Measurements from ENCODE around the gene CCDC73. TPM values are rescaled to one million over a fixed set of nuclear protein-coding genes. Genes with fewer than 3 reads are reported as not detected.

The CCDC73 gene
- polyA plus RNA-seq, 1 of the 3 experiments (the other 2 are of a cell fraction): not detected

GRCh38 chr11:32831221-32831620, 36.8 kb upstream of the CCDC73 start:
- no peaks in the 10 kb centered on the region; a peak in 2 of 4 replicates for H3K4me1 ChIP-seq (ENCODE audit: control insufficient read depth in 1 of 2, insufficient read depth in 2 of 2, low read depth in 1 of 2, low read length in 1 of 2)
- H3K79me2 ChIP-seq (ENCODE audit: insufficient read depth): no peaks in the 10 kb centered on the region
- WGBS (ENCODE audit: low lambda C conversion rate): 44% methylated on average over 3 of the region's 3 CpGs
- H2AFZ ChIP-seq (ENCODE audit: low read depth): no peak overlapping the region
- CTCF ChIA-PET: interaction anchor here (2.0 kb wide), 1 partner anchor 22 kb away, joined by 8 read pairs; no protein-coding TSS in a partner anchor
- no peak overlapping the region for H3K4me3 ChIP-seq (ENCODE audit: low read depth in 2 of 2, low read length in 1 of 2)
- POLR2A ChIA-PET: no interaction called here
- H3K36me3 ChIP-seq (replicated peaks in 1 of 2; ENCODE audit: control insufficient read depth in 1 of 2, insufficient read depth in 2 of 2, low read length in 1 of 2): no peaks in the 10 kb centered on the region
- DNase-seq: no peak
- H3K27ac ChIP-seq (ENCODE audit: low read depth in 2 of 2, low read length in 1 of 2): no peak overlapping the region
- no peak overlapping the region for H3K9ac ChIP-seq
- TF ChIP-seq RCOR1 (IDR thresholded peaks at IDR 0.05; ENCODE audit: low read length) (no peak), GABPA (IDR thresholded peaks at IDR 0.05; ENCODE audit: low read depth) (no peak), FOSL2 (IDR thresholded peaks at IDR 0.05; ENCODE audit: borderline replicate concordance, low read depth) (no peak), ZBTB33 (IDR thresholded peaks at IDR 0.05; ENCODE audit: borderline replicate concordance, low read depth) (no peak), RAD21 (IDR thresholded peaks at IDR 0.05; ENCODE audit: low read length) (no peak)
- H3K27me3 ChIP-seq (ENCODE audit: insufficient read depth): peaks cover 30% of the 10 kb centered on the region; the same call in 1 of the 2 replicates
- no peaks in the 10 kb centered on the region for H3K9me2 ChIP-seq
- H4K20me1 ChIP-seq (ENCODE audit: insufficient read depth): no peaks in the 10 kb centered on the region
- H3K4me2 ChIP-seq: no peak overlapping the region
- no peaks in the 10 kb centered on the region for H3K9me3 ChIP-seq
- H3F3A ChIP-seq (replicated peaks; ENCODE audit: insufficient read depth): no peaks in the 10 kb centered on the region

- ChIA-PET POLR2A (no interaction called here), CTCF (no interaction called here)
- Histone ChIP-seq H3K9me3 (no peaks in the 10 kb centered on the region), H3K27ac (ENCODE audit: low read depth in 2 of 2, low read length in 1 of 2) (no peak overlapping the region), H3K27me3 (ENCODE audit: insufficient read depth) (peaks cover 30% of the 10 kb centered on the region; the same call in 1 of the 2 replicates), H3K4me1 (ENCODE audit: control insufficient read depth in 1 of 2, insufficient read depth in 2 of 2, low read depth in 1 of 2, low read length in 1 of 2) (no peaks in the 10 kb centered on the region; a peak in 2 of 4 replicates), H3K4me3 (ENCODE audit: low read depth in 2 of 2, low read length in 1 of 2) (no peak overlapping the region), H3K36me3 (replicated peaks in 1 of 2; ENCODE audit: control insufficient read depth in 1 of 2, insufficient read depth in 2 of 2, low read length in 1 of 2) (no peaks in the 10 kb centered on the region), H3K9ac (no peak overlapping the region), H3K4me2 (peak overlapping the region; percentile 96; the same call in 1 of the 2 replicates), H3K79me2 (ENCODE audit: insufficient read depth) (no peaks in the 10 kb centered on the region), H4K20me1 (ENCODE audit: insufficient read depth) (no peaks in the 10 kb centered on the region), H3K9me2 (no peaks in the 10 kb centered on the region), H3F3A (replicated peaks; ENCODE audit: insufficient read depth) (no peaks in the 10 kb centered on the region), H2AFZ (ENCODE audit: low read depth) (0 out of 2 replicates have a peak overlapping the region, but pooled peaks have one; percentile 96)
- DNase-seq: no peak
- WGBS (ENCODE audit: low lambda C conversion rate): 35% methylated on average over 9 of the region's 9 CpGs
- TF ChIP-seq EZH2phosphoT487 (IDR thresholded peaks at IDR 0.05; ENCODE audit: borderline replicate concordance, low read depth) (no peak), FOXJ3 (CRISPR knock-in tag; IDR thresholded peaks at IDR 0.05) (no peak), MAX (IDR thresholded peaks at IDR 0.05; ENCODE audit: low read depth) (no peak)
Observed at GRCh38 chr11:32830796-32831195, 36.3 kb upstream of the CCDC73 start.

GRCh38 chr11:32830413-32830738, 35.9 kb upstream of the CCDC73 start:
- DNase-seq: no peak
- CTCF ChIA-PET: no interaction called here
- H3K4me1 ChIP-seq (ENCODE audit: control insufficient read depth in 1 of 2, insufficient read depth in 2 of 2, low read depth in 1 of 2, low read length in 1 of 2): no peaks in the 10 kb centered on the region; a peak in 2 of 4 replicates
- H3K9ac ChIP-seq: peak overlapping the region; percentile 63; the same call in 1 of the 2 replicates
- no peaks in the 10 kb centered on the region for H3K79me2 ChIP-seq (ENCODE audit: insufficient read depth)
- H3F3A ChIP-seq (replicated peaks; ENCODE audit: insufficient read depth): no peaks in the 10 kb centered on the region
- H4K20me1 ChIP-seq (ENCODE audit: insufficient read depth): no peaks in the 10 kb centered on the region
- peak overlapping the region; percentile 96; the same call in 1 of the 2 replicates for H2AFZ ChIP-seq (ENCODE audit: low read depth)
- H3K36me3 ChIP-seq (replicated peaks in 1 of 2; ENCODE audit: control insufficient read depth in 1 of 2, insufficient read depth in 2 of 2, low read length in 1 of 2): no peaks in the 10 kb centered on the region
- H3K9me3 ChIP-seq: no peaks in the 10 kb centered on the region
- peak overlapping the region; percentile 56 to 69; a peak in 3 of 4 replicates for H3K4me3 ChIP-seq (ENCODE audit: low read depth in 2 of 2, low read length in 1 of 2)
- H3K4me2 ChIP-seq: peak overlapping the region; percentile 96
- no peaks in the 10 kb centered on the region for H3K9me2 ChIP-seq
- POLR2A ChIA-PET: no interaction called here
- whole genome bisulfite sequencing (ENCODE audit: low lambda C conversion rate): 6% methylated on average over 6 of the region's 6 CpGs
- no peak overlapping the region for H3K27ac ChIP-seq (ENCODE audit: low read depth in 2 of 2, low read length in 1 of 2)
- H3K27me3 ChIP-seq (ENCODE audit: insufficient read depth): peaks cover 30% of the 10 kb centered on the region; the same call in 1 of the 2 replicates
- TF ChIP-seq NFIC (IDR thresholded peaks at IDR 0.05; ENCODE audit: borderline replicate concordance): no peak
- TF ChIP-seq POLR2AphosphoS5 (IDR thresholded peaks at IDR 0.05; ENCODE audit: low read depth, low read length): no peak
- TF ChIP-seq YY1 (IDR thresholded peaks at IDR 0.05; ENCODE audit: low read depth): no peak
- no peak for TF ChIP-seq SIN3A (IDR thresholded peaks at IDR 0.05; ENCODE audit: borderline replicate concordance, low read depth, low read length)
- no peak for TF ChIP-seq ZBTB33 (IDR thresholded peaks at IDR 0.05; ENCODE audit: borderline replicate concordance, low read depth)
- TF ChIP-seq USF2 (IDR thresholded peaks at IDR 0.05; ENCODE audit: borderline replicate concordance, low read depth, low read length): no peak
- no peak for TF ChIP-seq USF1 (IDR thresholded peaks at IDR 0.05; ENCODE audit: borderline replicate concordance, low read depth)
- no peak for TF ChIP-seq FOXM1 (IDR thresholded peaks at IDR 0.05; ENCODE audit: low read depth)
- TF ChIP-seq CHD2 (IDR thresholded peaks at IDR 0.05; ENCODE audit: low read length, partially characterized antibody): no peak
- no peak for TF ChIP-seq FOXJ3 (CRISPR knock-in tag; IDR thresholded peaks at IDR 0.05)
- TF ChIP-seq RCOR1 (IDR thresholded peaks at IDR 0.05; ENCODE audit: low read length): no peak

Measured in SK-N-SH (cell line).